HUES6 (cell line): ENCODE results near the gene MED12L.
A peak's percentile ranks its signal among the peaks of the same experiment; 100 is the strongest.
"Not testable (repeated sequence)": the region's sequence is repeated elsewhere in the genome, so short reads cannot be mapped to it uniquely, and the experiment has no call there.

Experiments
- H3K27ac ChIP-seq: 2 replicates; pipeline ENCODE4 v1.7.0; 2013; ENCODE audit warnings: low read depth, mild to moderate bottlenecking, low read length, inconsistent platforms
- H3K27me3 ChIP-seq: 2 replicates; pipeline ENCODE4 v1.6.1; 2013; ENCODE audit warnings: low read length; ENCODE audit not compliant: control insufficient read depth, insufficient read depth
- H3K36me3 ChIP-seq: 2 replicates; pipeline ENCODE4 v1.6.1; 2013; ENCODE audit warnings: low read length; ENCODE audit not compliant: control insufficient read depth, insufficient read depth
- H3K4me1 ChIP-seq: 2 replicates; pipeline ENCODE4 v1.6.1; 2013; ENCODE audit warnings: low read length; ENCODE audit not compliant: control insufficient read depth, insufficient read depth
- H3K4me3 ChIP-seq: 2 replicates; pipeline ENCODE4 v1.5.1; 2013; ENCODE audit warnings: low read depth, low read length
- H3K9ac ChIP-seq: one replicate; pipeline ENCODE4 v1.6.1; 2013; ENCODE audit warnings: mild to moderate bottlenecking, low read length
- H3K9me3 ChIP-seq: 2 replicates; pipeline ENCODE4 v1.6.1; 2013; ENCODE audit warnings: low read depth, low read length; ENCODE audit not compliant: control insufficient read depth, insufficient read depth

The MED12L gene

DNA sequence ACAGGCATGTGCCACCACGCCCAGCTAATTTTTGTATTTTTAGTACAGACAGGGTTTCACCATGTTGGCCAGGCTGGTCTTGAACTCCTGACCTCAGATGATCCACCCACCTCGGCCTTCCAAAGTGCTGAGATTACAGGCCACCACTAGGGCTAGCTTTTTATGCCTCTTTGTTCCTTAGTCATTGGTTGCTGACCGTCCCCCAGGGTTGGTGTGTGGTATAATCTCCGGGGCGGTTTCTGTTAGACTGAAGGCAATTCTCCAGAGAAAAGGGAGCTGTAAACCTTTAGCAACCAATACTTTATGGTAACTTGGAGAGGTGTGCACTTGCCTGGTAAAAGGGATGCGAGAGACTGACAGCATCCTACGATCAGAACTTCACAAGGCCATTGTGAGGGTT, 12.6 kb upstream of the MED12L start:
- not testable (repeated sequence) for H3K4me1 ChIP-seq, H3K9me3 ChIP-seq, H3K36me3 ChIP-seq, H3K9ac ChIP-seq, H3K27ac ChIP-seq, H3K4me3 ChIP-seq, H3K27me3 ChIP-seq

DNA sequence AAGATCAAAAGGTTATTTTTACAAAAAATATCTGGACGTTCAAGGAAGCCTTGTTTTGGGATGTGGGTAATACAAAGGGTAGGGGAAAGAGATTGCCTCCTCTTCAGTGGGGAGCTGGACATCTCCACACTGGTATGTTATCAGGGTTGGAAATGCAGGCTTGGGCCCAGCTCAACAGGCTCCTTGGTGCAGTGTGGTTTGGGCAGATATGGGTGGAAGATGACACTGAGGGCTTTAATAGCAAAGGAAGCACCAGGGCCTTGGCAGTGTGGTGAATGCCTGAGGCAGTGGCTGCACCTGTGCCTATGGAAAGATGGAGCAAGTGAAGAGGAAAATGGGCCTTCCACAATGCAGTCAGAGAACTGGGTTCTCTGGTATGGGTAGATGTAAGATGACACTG, 11.2 kb upstream of the MED12L start:
- H3K36me3 ChIP-seq: no peaks in the 10 kb centered on the region
- H3K27ac ChIP-seq: no peak overlapping the region
- H3K4me1 ChIP-seq: no peaks in the 10 kb centered on the region
- H3K4me3 ChIP-seq: no peak overlapping the region
- H3K27me3 ChIP-seq: no peaks in the 10 kb centered on the region
- no peaks in the 10 kb centered on the region for H3K9me3 ChIP-seq
- H3K9ac ChIP-seq: no peak overlapping the region

DNA sequence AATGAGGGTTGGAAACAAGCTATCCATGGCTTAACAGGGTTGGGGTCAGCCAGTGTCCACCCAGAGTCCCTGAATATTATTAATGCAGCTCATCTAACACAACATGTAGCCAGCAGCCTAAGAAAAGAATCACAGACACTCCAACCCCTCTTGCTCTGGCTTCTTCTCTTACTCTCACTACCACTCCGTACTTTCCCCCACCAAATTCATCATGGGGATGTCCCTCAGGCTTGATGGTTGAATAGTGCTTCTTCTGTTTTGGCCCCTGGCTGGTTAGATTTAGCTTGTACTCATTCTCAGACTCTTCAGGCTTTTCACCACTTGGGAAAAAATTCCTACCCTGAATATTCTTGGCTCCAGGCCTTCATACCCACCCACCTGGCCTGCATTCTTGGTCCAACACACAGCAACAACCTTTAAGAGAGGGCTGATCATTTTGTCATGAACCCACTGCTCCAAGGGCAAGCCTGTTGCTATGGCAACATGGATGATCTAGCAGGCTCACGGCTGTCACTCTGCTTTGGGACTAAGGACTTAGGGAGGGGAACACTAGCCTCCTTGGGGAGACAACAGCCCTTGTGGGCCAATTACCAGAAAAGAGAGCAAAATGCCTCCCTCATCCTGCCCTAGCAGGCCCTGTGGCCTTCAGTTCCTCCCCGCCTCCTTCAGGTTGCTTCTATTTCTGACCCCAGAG, 9.4 kb upstream of the MED12L start:
- no peak overlapping the region for H3K27ac ChIP-seq
- no peaks in the 10 kb centered on the region for H3K9me3 ChIP-seq
- H3K4me3 ChIP-seq: no peak overlapping the region
- no peak overlapping the region for H3K9ac ChIP-seq
- H3K4me1 ChIP-seq: no peaks in the 10 kb centered on the region
- H3K27me3 ChIP-seq: no peaks in the 10 kb centered on the region
- no peaks in the 10 kb centered on the region for H3K36me3 ChIP-seq

DNA sequence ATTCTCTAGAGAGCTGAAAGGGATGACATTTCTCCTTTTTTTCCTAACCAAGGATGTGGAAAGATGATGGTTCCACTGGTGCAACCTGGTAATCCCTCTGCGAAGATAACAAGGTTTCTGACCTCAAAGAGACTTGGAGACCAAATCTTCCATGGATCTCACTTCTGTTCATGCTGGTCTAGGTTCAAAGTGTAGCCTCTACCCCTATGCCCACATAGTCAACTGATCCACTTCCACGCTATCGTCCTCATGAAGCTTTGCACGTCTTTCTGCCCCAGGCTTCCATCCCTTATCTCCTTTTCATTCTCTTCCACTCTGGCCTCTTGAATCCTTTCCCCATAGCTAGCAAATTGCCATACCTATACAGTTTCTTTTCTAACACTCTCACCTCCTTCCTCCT, 8.8 kb upstream of the MED12L start:
- Histone ChIP-seq H3K36me3 (no peaks in the 10 kb centered on the region), H3K9me3 (no peaks in the 10 kb centered on the region), H3K4me1 (no peaks in the 10 kb centered on the region), H3K27ac (no peak overlapping the region), H3K9ac (no peak overlapping the region), H3K4me3 (no peak overlapping the region), H3K27me3 (no peaks in the 10 kb centered on the region)

DNA sequence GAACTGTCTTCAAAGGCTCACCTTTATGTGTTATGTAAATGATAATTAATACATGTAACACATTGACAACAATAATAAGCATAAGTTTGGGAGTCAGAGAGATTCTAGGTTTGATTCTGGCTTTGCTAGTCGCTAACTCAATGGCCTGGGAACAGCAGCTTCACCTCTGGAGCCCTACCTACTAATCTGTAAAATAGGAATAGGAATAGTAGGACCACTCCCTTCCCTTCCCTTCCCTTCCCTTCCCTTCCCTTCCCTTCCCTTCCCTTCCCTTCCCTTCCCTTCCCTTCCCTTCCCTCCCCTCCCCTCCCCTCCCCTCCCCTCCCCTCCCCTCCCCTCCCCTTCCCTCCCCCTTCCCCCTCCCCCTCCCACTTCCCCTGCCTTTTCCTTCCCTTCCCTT, 4.4 kb upstream of the MED12L start:
- H3K27ac ChIP-seq, H3K4me1 ChIP-seq, H3K36me3 ChIP-seq, H3K9me3 ChIP-seq, H3K9ac ChIP-seq, H3K4me3 ChIP-seq: not testable (repeated sequence)
- H3K27me3 ChIP-seq: peaks cover 11% of the 10 kb centered on the region

DNA sequence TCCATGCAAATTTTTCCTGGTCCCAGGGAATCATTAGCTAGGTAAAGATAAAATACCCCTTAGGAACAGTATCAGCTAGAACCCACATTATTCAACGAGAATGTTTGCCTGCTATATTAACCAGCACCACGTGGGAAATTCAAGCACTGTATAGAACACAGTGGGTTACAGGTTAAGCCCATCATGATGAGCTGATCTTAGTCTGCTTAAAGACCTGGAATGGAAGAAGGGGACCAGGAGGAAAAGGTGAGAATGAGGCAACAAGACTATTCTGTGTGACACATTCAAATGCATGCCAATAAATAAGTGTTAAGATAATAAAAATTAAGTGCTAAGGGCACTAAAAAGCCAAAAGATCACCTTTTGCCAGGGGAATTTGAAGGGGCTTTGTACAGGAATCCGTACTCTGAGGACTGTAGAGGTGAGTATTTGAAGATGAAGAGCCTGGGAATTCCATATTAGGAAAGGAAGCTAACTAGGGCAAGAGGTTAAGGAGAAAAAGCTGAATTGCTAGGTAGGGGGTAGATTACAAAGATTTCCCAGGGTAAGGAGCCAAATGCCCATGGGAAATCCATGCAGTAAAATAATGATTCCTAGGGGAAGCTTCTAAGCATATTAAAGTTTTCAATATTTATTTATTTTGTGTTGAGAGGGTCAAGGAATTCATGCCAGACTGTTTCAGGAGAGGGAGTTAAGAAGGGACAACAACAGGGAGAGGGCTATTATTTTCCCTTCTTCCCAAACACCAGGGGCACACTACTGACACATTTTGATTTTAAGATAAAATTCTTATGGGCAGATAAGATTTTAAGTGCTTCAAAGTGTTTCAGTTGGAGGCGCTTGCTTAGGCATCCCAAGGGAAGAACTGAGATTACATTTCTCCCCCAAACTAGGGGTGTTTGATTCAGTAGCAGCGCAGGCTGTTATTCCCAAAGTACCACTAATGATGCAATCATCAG, 2.3 kb upstream of the MED12L start:
- Histone ChIP-seq H3K9ac (no peak overlapping the region), H3K9me3 (no peaks in the 10 kb centered on the region), H3K4me1 (peaks cover 16% of the 10 kb centered on the region), H3K4me3 (no peak overlapping the region), H3K27ac (no peak overlapping the region), H3K36me3 (no peaks in the 10 kb centered on the region), H3K27me3 (peaks cover 23% of the 10 kb centered on the region)

DNA sequence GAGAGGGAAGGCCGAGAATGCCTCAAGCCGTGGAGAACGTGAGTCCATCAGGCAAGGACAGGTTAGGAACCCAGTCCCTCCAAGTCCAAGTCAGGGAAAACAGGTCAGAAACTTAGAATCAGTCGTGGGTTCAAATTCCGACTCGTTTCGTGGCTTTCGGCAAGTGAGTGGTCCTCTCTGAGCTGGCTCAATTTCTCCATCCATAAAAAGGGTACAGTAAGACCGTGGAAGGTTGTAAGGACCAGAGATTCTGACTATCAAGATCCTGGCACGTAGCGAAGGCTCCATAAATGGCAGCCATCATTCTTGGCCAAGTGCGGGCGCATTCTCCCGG, 604 bp upstream of the MED12L start:
- Histone ChIP-seq H3K27ac (no peak overlapping the region), H3K36me3 (no peaks in the 10 kb centered on the region), H3K9ac (peak overlapping the region; percentile 67), H3K4me1 (peaks cover 16% of the 10 kb centered on the region), H3K27me3 (peaks cover 23% of the 10 kb centered on the region), H3K9me3 (no peaks in the 10 kb centered on the region), H3K4me3 (peak overlapping the region; percentile 83)

DNA sequence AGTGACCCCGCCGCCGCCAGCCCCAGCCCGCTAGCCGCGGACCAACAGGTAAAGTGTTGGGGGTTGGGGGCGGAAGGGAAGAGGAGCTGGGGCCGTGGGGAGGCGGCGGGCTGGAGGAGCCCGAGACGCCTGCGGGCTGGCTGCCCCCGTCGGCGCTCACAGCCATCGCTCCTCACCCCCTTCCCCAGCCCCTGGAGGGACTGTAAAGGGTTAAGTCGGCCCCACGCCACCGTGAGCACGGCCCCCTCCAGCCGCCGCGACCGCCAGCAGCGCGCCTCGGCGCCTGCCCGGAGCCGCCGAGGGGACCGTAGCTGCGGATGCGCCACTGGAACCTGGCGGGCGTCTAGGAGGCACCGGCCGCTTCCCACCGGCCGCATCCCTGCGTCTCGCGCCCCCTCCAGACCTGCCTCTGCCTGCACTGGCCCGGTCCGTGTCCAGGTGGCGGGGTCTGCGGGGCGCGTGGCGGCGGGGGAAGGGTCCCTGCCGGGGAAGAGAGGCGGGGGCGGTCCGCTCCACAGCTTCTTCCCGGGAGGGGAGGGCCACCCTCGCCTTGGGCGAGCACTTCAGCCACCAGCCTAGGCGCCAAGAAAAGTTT, 522 bp downstream of the MED12L start:
- H3K9ac ChIP-seq: peak overlapping the region; percentile 56
- no peaks in the 10 kb centered on the region for H3K9me3 ChIP-seq
- H3K36me3 ChIP-seq: no peaks in the 10 kb centered on the region
- H3K4me1 ChIP-seq: peaks cover 16% of the 10 kb centered on the region
- no peak overlapping the region for H3K27ac ChIP-seq
- H3K4me3 ChIP-seq: peak overlapping the region; percentile 83
- peaks cover 23% of the 10 kb centered on the region for H3K27me3 ChIP-seq

DNA sequence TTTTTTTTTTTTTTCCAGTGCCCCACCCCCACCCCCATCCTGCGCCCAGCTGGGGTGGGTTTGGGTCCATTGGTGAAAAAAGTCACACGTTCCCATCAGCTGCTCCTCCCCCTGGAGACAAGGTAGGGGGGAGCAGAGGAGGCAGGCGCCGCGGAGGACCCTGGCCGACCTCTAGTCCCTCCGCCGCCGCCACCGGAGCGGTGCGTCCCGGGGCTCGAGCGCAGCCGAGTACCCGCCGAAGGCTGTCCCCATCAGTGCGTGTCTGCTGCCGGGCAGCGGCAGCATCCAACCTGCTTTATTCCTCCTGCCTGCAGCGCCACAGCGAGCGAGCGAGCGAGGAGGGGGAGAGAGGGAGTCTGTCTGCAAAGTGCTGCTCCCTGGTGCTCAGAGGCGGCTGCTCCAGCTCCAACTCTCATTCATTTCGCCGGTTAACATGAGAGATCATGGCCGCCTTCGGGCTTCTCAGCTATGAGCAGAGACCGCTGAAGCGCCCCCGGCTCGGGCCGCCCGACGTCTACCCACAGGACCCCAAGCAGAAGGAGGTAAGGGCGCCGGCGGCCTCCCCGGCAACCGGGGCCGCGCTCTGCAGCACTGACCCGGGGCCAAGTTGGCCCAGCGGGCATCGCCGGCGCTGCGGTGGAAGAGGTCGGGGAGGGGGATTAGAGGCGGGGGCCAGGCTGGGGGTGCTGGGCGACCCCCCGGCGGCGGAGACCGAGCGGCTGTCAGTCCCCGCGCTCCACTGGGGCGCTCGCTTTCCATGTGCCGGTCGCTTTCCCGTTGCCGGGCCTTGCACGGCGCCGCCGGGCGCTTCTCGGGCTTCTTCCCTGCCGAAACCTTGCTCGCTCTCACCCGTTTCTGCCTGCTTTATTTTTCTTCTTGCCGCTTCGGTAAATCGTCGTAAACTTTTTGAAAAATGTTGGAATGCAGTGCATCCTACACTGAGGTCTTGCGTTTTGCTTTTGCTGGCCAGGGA, 1.3 kb downstream of the MED12L start:
- H3K27me3 ChIP-seq: peaks cover 23% of the 10 kb centered on the region
- H3K36me3 ChIP-seq: no peaks in the 10 kb centered on the region
- H3K9me3 ChIP-seq: no peaks in the 10 kb centered on the region
- H3K9ac ChIP-seq: peak overlapping the region; percentile 64
- H3K27ac ChIP-seq: no peak overlapping the region
- peak overlapping the region; percentile 83 for H3K4me3 ChIP-seq
- H3K4me1 ChIP-seq: peaks cover 18% of the 10 kb centered on the region

DNA sequence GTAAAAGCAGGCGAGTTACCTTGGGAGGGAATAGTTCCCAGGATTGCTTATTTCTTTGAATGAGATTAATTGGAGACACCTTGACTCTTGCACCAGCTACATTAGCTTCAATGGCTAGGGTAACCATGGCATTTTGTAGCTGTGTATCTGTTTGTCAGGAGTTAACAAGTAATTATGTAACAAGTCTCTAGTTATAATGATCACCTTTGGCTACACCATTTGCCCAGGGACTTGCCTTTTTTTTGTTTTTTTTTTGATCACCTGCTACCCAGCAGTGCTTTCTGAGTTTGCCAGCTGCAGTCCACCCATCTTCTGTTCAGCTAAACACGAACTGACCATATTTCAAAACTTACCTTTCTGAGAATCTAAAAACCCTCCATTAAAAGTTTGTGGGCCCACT, 2.2 kb downstream of the MED12L start:
- Histone ChIP-seq H3K4me1 (peaks cover 25% of the 10 kb centered on the region), H3K27ac (no peak overlapping the region), H3K9ac (peak overlapping the region; percentile 36), H3K9me3 (no peaks in the 10 kb centered on the region), H3K27me3 (peaks cover 23% of the 10 kb centered on the region), H3K4me3 (peak overlapping the region; percentile 83), H3K36me3 (no peaks in the 10 kb centered on the region)
